Sigmoid colon (tissue), 7 donors: ENCODE data around the gene CAPN13. TPM values are rescaled to one million over a fixed set of nuclear protein-coding genes. Genes with fewer than 3 reads are reported as not detected.

Experiments used
- DNase-seq: peaks from one replicate; pipeline ENCODE4 v3.0.0-alpha.2; 2019
- H3K27ac ChIP-seq, 4 donors: fragments of 200-600 bp; sonication (generic); one replicate each; pipeline ENCODE4 v1.5.1; 2016 to 2019; ENCODE audit warnings: mild to moderate bottlenecking in 1 of 4
- H3K27me3 ChIP-seq, 3 donors: fragments of 200-600 bp; sonication (generic); one replicate each; pipeline ENCODE4 v1.5.1; 2019; ENCODE audit warnings: mild to moderate bottlenecking in 1 of 3
- H3K36me3 ChIP-seq, 4 donors: fragments of 200-600 bp; sonication (generic); one replicate each; pipeline ENCODE4 v1.5.1; 2016 to 2019
- H3K4me1 ChIP-seq, 4 donors: fragments of 200-600 bp; sonication (generic); one replicate each; pipeline ENCODE4 v1.5.1; 2017 to 2019
- H3K4me3 ChIP-seq, 4 donors: fragments of 200-600 bp; sonication (generic); one replicate each; pipeline ENCODE4 v1.5.1; 2017 to 2019; ENCODE audit warnings: mild to moderate bottlenecking in 2 of 4, moderate library complexity in 1 of 4
- H3K9me3 ChIP-seq, 4 donors: fragments of 200-600 bp in 3 of 4; sonication (generic) in 3 of 4; one replicate each; pipeline versions ENCODE4 v1.5.1 to v1.6.1; 2013 to 2019
- EP300 ChIP-seq, 4 donors: sonication (generic); formaldehyde crosslinking; IDR thresholded peaks; one replicate each; pipeline ENCODE4 v1.6.1; 2017; ENCODE audit warnings: antibody characterized with exemption in 4 of 4
- POLR2A ChIP-seq, 2 donors: fragments of 450-650 bp; IDR thresholded peaks; one replicate each; pipeline ENCODE4 v1.6.1; 2016; ENCODE audit warnings: antibody characterized with exemption in 2 of 2, mild to moderate bottlenecking in 2 of 2, moderate library complexity in 2 of 2
- POLR2AphosphoS5 ChIP-seq, 4 donors: sonication (generic); formaldehyde crosslinking; IDR thresholded peaks; one replicate each; pipeline ENCODE4 v1.6.1; 2017; ENCODE audit warnings: antibody characterized with exemption in 4 of 4
- WGBS, 2 donors: extraction: QIAGEN DNeasy Blood & Tissue Kit; methylation state at CpG; one replicate each; pipeline ENCODE4 v1.1.7; 2013; 5-methylcytosine and 5-hydroxymethylcytosine counted together
- intact Hi-C: fragments of 100-400 bp; cut with DNase I; formaldehyde crosslinking; loops from one replicate; pipeline ENCODE4 v1.15.1; 2023
- polyA plus RNA-seq, 3 donors: library from polyadenylated mRNA; stranded (reverse); fragments of 200-250 nt; gene quantifications; one replicate each; pipeline ENCODE4 v1.2.3, GENCODE V29; 2013
- total RNA-seq, 4 donors: library from RNA; depleted of rRNA; stranded (reverse); fragments of >200 nt; gene quantifications; one replicate each; pipeline ENCODE4 v1.1.0, GENCODE V29; 2016
- TF ChIP-seq, protein P1 (sequence below), 4 experiments: fragments of 450-650 bp in 3 of 4; fragments of 200-600 bp in 1 of 4; IDR thresholded peaks; one replicate each; pipeline ENCODE4 v1.5.1; 2016 to 2019; ENCODE audit warnings: antibody characterized with exemption in 4 of 4, mild to moderate bottlenecking in 3 of 4, moderate library complexity in 2 of 4
- donor health status: healthy with polysubstance abuse.
- donor health status: Bipolar disorder and iron deficiency.
- donor health status: healthy.

CAPN13 gene
- total and polyA plus RNA-seq, 7 donors: 11.4 to 17.3 (median 12.2) TPM; not detected in 4

DNA sequence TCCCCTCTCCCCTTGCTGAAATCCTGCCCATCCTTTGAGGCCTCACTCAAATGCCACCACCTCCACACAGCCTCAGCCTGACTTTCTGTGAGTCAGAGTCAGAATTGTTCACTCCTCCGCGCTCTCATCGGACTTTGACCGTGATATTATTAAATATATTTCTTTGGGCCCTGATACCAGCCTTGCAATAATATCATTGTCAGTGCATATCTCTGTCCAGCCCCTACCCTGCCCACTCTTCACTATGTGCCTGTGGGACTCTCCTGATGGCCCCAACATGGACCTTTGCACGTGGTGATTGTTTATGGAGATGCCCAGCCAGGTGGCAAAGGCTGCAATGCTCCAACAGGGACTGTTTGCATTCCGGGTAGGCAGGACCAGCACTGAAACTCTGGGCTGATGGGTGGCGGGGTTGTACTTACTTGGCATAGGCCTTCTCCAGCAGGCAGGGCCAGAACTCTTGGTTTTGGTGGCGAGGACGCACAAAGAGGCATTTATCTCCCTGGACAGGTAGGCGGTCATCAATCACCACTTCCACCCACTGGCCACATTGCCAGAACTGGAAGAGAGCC, 37.3 kb downstream of the CAPN13 start:
- TF ChIP-seq, protein P1, sequence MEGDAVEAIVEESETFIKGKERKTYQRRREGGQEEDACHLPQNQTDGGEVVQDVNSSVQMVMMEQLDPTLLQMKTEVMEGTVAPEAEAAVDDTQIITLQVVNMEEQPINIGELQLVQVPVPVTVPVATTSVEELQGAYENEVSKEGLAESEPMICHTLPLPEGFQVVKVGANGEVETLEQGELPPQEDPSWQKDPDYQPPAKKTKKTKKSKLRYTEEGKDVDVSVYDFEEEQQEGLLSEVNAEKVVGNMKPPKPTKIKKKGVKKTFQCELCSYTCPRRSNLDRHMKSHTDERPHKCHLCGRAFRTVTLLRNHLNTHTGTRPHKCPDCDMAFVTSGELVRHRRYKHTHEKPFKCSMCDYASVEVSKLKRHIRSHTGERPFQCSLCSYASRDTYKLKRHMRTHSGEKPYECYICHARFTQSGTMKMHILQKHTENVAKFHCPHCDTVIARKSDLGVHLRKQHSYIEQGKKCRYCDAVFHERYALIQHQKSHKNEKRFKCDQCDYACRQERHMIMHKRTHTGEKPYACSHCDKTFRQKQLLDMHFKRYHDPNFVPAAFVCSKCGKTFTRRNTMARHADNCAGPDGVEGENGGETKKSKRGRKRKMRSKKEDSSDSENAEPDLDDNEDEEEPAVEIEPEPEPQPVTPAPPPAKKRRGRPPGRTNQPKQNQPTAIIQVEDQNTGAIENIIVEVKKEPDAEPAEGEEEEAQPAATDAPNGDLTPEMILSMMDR (IDR thresholded peaks at IDR 0.05): no peak
- TF ChIP-seq EP300 (IDR thresholded peaks at IDR 0.05) (no peak), POLR2AphosphoS5 (IDR thresholded peaks at IDR 0.05) (no peak), POLR2A (IDR thresholded peaks at IDR 0.05) (no peak)
- Histone ChIP-seq H3K4me1 (no peaks in the 10 kb centered on the region), H3K27me3 (no peaks in the 10 kb centered on the region), H3K4me3 (no peak overlapping the region), H3K36me3 (no peaks in the 10 kb centered on the region), H3K27ac (no peak overlapping the region), H3K9me3 (no peaks in the 10 kb centered on the region)
- 87 to 88% methylated on average over 10 of the region's 10 CpGs for WGBS, 2 donors
- intact Hi-C loops: no loop called here
- DNase-seq: no peak

DNA sequence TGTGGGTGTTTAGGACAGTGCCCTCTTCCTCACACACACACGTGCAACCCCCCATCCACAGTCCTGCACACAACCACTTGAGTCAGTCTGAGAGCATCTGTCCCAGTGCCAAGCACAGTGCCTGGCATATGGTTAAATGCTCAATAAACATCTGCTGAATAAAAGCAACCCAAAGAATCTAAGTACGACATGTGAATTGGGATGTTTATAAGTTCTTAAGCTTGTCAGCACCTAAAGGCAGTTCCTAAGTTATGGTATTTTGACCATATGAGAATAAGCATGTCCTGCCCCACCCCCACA, 37.8 kb downstream of the CAPN13 start:
- H3K27me3 ChIP-seq: no peaks in the 10 kb centered on the region
- H3K4me3 ChIP-seq: no peak overlapping the region
- intact Hi-C loops: no loop called here
- no peaks in the 10 kb centered on the region for H3K9me3 ChIP-seq
- H3K4me1 ChIP-seq: no peaks in the 10 kb centered on the region
- no peak for DNase-seq
- TF ChIP-seq EP300 (IDR thresholded peaks at IDR 0.05) (no peak), POLR2AphosphoS5 (IDR thresholded peaks at IDR 0.05) (no peak), POLR2A (IDR thresholded peaks at IDR 0.05) (no peak)
- TF ChIP-seq, protein P1 (IDR thresholded peaks at IDR 0.05): no peak
- 85 to 87% methylated on average over 2 of the region's 2 CpGs for WGBS, 2 donors
- no peak overlapping the region for H3K27ac ChIP-seq
- H3K36me3 ChIP-seq: no peaks in the 10 kb centered on the region

DNA sequence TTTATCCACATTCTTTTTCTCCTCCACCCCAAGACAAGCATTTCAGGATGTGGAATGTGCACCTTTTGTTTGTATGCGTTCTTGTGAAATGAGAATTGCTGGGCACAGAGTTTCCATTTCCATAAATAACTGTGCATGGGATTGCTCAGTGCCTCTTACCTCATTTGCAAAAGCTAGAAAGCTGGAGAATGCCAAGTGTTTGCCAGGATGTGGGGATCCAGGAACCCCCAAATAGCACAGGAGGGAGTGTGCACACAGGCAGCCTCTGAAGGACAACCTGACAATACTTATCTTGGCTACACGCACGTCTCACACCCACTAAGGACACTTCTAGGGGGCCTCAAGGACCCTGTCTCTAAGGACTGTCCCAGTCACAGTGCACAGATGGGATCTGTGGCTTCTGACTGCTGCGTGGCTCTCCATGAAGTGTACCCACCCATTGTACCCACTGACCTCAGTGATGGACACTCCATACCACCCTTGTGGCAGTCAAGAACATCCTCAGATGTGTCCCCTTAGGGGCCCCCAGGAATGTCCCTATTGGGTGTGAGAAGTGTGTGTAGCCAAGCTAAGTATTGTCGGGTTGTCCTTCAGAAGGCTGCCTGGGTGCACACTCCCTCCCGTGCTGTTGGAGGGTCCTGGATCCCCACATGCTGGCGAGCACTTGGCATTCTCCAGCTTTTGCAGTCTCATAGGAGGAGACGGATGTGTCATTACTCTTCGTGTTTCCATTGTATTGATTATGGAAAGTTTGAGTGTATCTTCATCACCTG, 38.4 kb downstream of the CAPN13 start:
- Histone ChIP-seq H3K27ac (no peak overlapping the region), H3K4me3 (no peak overlapping the region), H3K9me3 (no peaks in the 10 kb centered on the region), H3K4me1 (no peaks in the 10 kb centered on the region), H3K36me3 (no peaks in the 10 kb centered on the region), H3K27me3 (no peaks in the 10 kb centered on the region)
- DNase-seq: no peak
- 87 to 92% methylated on average over 9 of the region's 9 CpGs for WGBS, 2 donors
- intact Hi-C loops: no loop called here
- TF ChIP-seq EP300 (IDR thresholded peaks at IDR 0.05) (no peak), POLR2AphosphoS5 (IDR thresholded peaks at IDR 0.05) (no peak), POLR2A (IDR thresholded peaks at IDR 0.05) (no peak)
- TF ChIP-seq, protein P1 (IDR thresholded peaks at IDR 0.05): no peak

GRCh38 chr2:30768036-30768686, 39.1 kb downstream of the CAPN13 start:
- intact Hi-C loops: no loop called here
- WGBS, 2 donors: 71 to 93% methylated on average over 8 of the region's 8 CpGs
- no peak for TF ChIP-seq EP300 (IDR thresholded peaks at IDR 0.05)
- no peaks in the 10 kb centered on the region for H3K9me3 ChIP-seq
- H3K4me1 ChIP-seq: no peaks in the 10 kb centered on the region
- no peak for DNase-seq
- H3K36me3 ChIP-seq: no peaks in the 10 kb centered on the region
- no peaks in the 10 kb centered on the region for H3K27me3 ChIP-seq
- no peak overlapping the region for H3K27ac ChIP-seq
- H3K4me3 ChIP-seq: no peak overlapping the region

GRCh38 chr2:30766666-30767065, 40.6 kb downstream of the CAPN13 start:
- no peaks in the 10 kb centered on the region for H3K36me3 ChIP-seq
- DNase-seq: no peak

More at GRCh38 chr2:30766666-30767065, 40.6 kb downstream of the CAPN13 start:
- intact Hi-C loops: no loop called here
- H3K4me1 ChIP-seq: no peaks in the 10 kb centered on the region
- no peak overlapping the region for H3K27ac ChIP-seq
- no peaks in the 10 kb centered on the region for H3K9me3 ChIP-seq
- H3K27me3 ChIP-seq: no peaks in the 10 kb centered on the region
- 82 to 92% methylated on average over 3 of the region's 3 CpGs for WGBS, 2 donors
- no peak for TF ChIP-seq POLR2AphosphoS5 (IDR thresholded peaks at IDR 0.05)
- TF ChIP-seq EP300 (IDR thresholded peaks at IDR 0.05): no peak
- TF ChIP-seq, protein P1 (IDR thresholded peaks at IDR 0.05): no peak
- no peak for TF ChIP-seq POLR2A (IDR thresholded peaks at IDR 0.05)
- H3K4me3 ChIP-seq: no peak overlapping the region
